ENCODE data around the gene TMEM30B. TPM values are rescaled to one million over a fixed set of nuclear protein-coding genes. Genes with fewer than 3 reads are reported as not detected.

TMEM30B gene
- total and polyA plus RNA-seq, 10 of the 15 experiments (the other 5 are each of a cell fraction or from before 2014, with no cell fraction given), result 0.10 TPM; not detected in 9

GRCh38 chr14:61234215-61234916 lies 46.8 kb downstream of the TMEM30B start:
- no peaks in the 10 kb centered on the region for H3K36me3 ChIP-seq (ENCODE audit: control insufficient read depth in 2 of 2, insufficient read depth in 2 of 2, low read length in 1 of 2)
- FAIRE-seq, result no peak
- BruUV-seq (replicated peaks), result no TSS peak
- TF ChIP-seq SPI1 (IDR thresholded peaks at IDR 0.05; ENCODE audit: borderline replicate concordance, insufficient read depth, low read depth, low read length) (no peak), SUZ12 (IDR thresholded peaks at IDR 0.05; ENCODE audit: unreplicated experiment) (no peak), TARDBP (IDR thresholded peaks at IDR 0.05; ENCODE audit: borderline replicate concordance) (no peak), HDGF (IDR thresholded peaks at IDR 0.05) (no peak), ASH2L (IDR thresholded peaks at IDR 0.05; ENCODE audit: borderline replicate concordance, low read depth) (no peak), RB1 (IDR thresholded peaks at IDR 0.05; ENCODE audit: borderline replicate concordance) (no peak), ZZZ3 (IDR thresholded peaks at IDR 0.05; ENCODE audit: control insufficient read depth, insufficient read length, low read depth) (no peak)
- TF ChIP-seq, protein P1, sequence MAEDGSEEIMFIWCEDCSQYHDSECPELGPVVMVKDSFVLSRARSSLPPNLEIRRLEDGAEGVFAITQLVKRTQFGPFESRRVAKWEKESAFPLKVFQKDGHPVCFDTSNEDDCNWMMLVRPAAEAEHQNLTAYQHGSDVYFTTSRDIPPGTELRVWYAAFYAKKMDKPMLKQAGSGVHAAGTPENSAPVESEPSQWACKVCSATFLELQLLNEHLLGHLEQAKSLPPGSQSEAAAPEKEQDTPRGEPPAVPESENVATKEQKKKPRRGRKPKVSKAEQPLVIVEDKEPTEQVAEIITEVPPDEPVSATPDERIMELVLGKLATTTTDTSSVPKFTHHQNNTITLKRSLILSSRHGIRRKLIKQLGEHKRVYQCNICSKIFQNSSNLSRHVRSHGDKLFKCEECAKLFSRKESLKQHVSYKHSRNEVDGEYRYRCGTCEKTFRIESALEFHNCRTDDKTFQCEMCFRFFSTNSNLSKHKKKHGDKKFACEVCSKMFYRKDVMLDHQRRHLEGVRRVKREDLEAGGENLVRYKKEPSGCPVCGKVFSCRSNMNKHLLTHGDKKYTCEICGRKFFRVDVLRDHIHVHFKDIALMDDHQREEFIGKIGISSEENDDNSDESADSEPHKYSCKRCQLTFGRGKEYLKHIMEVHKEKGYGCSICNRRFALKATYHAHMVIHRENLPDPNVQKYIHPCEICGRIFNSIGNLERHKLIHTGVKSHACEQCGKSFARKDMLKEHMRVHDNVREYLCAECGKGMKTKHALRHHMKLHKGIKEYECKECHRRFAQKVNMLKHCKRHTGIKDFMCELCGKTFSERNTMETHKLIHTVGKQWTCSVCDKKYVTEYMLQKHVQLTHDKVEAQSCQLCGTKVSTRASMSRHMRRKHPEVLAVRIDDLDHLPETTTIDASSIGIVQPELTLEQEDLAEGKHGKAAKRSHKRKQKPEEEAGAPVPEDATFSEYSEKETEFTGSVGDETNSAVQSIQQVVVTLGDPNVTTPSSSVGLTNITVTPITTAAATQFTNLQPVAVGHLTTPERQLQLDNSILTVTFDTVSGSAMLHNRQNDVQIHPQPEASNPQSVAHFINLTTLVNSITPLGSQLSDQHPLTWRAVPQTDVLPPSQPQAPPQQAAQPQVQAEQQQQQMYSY (CRISPR knock-in tag; IDR thresholded peaks at IDR 0.05), result no peak
- TF ChIP-seq, protein P2, sequence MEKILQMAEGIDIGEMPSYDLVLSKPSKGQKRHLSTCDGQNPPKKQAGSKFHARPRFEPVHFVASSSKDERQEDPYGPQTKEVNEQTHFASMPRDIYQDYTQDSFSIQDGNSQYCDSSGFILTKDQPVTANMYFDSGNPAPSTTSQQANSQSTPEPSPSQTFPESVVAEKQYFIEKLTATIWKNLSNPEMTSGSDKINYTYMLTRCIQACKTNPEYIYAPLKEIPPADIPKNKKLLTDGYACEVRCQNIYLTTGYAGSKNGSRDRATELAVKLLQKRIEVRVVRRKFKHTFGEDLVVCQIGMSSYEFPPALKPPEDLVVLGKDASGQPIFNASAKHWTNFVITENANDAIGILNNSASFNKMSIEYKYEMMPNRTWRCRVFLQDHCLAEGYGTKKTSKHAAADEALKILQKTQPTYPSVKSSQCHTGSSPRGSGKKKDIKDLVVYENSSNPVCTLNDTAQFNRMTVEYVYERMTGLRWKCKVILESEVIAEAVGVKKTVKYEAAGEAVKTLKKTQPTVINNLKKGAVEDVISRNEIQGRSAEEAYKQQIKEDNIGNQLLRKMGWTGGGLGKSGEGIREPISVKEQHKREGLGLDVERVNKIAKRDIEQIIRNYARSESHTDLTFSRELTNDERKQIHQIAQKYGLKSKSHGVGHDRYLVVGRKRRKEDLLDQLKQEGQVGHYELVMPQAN (conservative IDR thresholded peaks at IDR 0.05), result no peak
- TF ChIP-seq, protein P3, sequence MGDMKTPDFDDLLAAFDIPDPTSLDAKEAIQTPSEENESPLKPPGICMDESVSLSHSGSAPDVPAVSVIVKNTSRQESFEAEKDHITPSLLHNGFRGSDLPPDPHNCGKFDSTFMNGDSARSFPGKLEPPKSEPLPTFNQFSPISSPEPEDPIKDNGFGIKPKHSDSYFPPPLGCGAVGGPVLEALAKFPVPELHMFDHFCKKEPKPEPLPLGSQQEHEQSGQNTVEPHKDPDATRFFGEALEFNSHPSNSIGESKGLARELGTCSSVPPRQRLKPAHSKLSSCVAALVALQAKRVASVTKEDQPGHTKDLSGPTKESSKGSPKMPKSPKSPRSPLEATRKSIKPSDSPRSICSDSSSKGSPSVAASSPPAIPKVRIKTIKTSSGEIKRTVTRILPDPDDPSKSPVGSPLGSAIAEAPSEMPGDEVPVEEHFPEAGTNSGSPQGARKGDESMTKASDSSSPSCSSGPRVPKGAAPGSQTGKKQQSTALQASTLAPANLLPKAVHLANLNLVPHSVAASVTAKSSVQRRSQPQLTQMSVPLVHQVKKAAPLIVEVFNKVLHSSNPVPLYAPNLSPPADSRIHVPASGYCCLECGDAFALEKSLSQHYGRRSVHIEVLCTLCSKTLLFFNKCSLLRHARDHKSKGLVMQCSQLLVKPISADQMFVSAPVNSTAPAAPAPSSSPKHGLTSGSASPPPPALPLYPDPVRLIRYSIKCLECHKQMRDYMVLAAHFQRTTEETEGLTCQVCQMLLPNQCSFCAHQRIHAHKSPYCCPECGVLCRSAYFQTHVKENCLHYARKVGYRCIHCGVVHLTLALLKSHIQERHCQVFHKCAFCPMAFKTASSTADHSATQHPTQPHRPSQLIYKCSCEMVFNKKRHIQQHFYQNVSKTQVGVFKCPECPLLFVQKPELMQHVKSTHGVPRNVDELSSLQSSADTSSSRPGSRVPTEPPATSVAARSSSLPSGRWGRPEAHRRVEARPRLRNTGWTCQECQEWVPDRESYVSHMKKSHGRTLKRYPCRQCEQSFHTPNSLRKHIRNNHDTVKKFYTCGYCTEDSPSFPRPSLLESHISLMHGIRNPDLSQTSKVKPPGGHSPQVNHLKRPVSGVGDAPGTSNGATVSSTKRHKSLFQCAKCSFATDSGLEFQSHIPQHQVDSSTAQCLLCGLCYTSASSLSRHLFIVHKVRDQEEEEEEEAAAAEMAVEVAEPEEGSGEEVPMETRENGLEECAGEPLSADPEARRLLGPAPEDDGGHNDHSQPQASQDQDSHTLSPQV (IDR thresholded peaks at IDR 0.05), result no peak

More at GRCh38 chr14:61234215-61234916, 46.8 kb downstream of the TMEM30B start:
- ChIA-PET POLR2A (interaction anchor here (0.6 kb wide), 1 partner anchor 552 kb away, joined by 3 read pairs; no protein-coding TSS in a partner anchor), SMC1A (ENCODE audit: uncharacterized antibody, unreplicated experiment) (interaction anchor here (0.6 to 0.8 kb wide), 2 partner anchors 25 to 206 kb away, joined by 3 to 4 read pairs; no protein-coding TSS in a partner anchor), RAD21 (ENCODE audit: unreplicated experiment) (no interaction called here), CTCF (no interaction called here)
- Histone ChIP-seq H3K27me3 (replicated peaks in 1 of 2; ENCODE audit: control insufficient read depth in 2 of 2, insufficient read depth in 2 of 2, low read length in 1 of 2) (no peaks in the 10 kb centered on the region), H2AFZ (ENCODE audit: control insufficient read depth, low read depth, low read length) (no peak overlapping the region), H4K20me1 (ENCODE audit: control insufficient read depth, insufficient read depth) (no peaks in the 10 kb centered on the region), H3K27ac (ENCODE audit: control insufficient read depth, insufficient read depth) (no peak overlapping the region), H3K9ac (ENCODE audit: control insufficient read depth, insufficient read depth, low read length) (no peak overlapping the region), H3K4me1 (ENCODE audit: control insufficient read depth, insufficient read depth, low read length) (no peaks in the 10 kb centered on the region), H3K4me2 (ENCODE audit: control insufficient read depth, insufficient read depth) (no peak overlapping the region), H3K79me2 (ENCODE audit: control insufficient read depth, insufficient read depth, low read length) (no peaks in the 10 kb centered on the region), H3K9me3 (replicated peaks; ENCODE audit: control insufficient read depth, insufficient read depth, low read length) (no peaks in the 10 kb centered on the region; the same call in 2 of the 3 replicates), H3K4me3 (no peak overlapping the region)
- 0% methylated on average over 2 of the region's 2 CpGs for WGBS (ENCODE audit: insufficient coverage, insufficient replicate concordance, low lambda C conversion rate, missing lambda C conversion rate)
- no peak for ATAC-seq
- in situ Hi-C loops (cut with MboI) (no loop called here), intact Hi-C loops (cut with micrococcal nuclease; ENCODE audit: unreplicated experiment) (no loop called here)
- DNase-seq (ENCODE audit: low read depth, low spot score), result no peak
